ENCODE data around the gene SLC30A4. TPM values are rescaled to one million over a fixed set of nuclear protein-coding genes. Genes with fewer than 3 reads are reported as not detected.

The SLC30A4 gene
- total RNA-seq, 4 donors from 2014 or later = 11.7 to 69.3 (median 16.0) TPM

DNA sequence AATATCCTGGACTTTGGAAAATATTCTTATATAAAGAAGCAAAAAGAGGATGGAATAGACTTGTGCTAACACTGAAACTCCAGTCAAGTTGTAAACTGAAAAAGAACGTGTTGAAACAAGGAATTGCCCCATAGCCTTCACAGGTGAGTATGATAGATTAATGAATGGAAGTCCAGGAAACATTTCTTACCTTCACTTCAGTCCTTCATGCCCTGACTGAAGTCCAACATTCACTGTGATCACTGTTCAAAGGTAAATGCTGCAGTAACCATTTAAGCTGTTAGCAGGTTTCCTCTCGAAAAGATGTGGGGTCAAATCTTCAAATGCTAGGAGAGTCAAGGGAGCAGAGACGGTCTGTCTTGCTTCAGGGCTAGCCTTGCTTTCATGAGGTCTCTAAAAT, 46.1 kb downstream of the SLC30A4 start:
- H3K36me3 ChIP-seq = peaks cover 0 to 7% (median 2%) of the 10 kb centered on the region in 4 donors
- intact Hi-C loops (cut with DNase I; ENCODE audit: low total_unique reads) = no loop called here
- no peaks in the 10 kb centered on the region for H3K4me1 ChIP-seq
- no peak overlapping the region for H3K27ac ChIP-seq
- no peaks in the 10 kb centered on the region for H3K27me3 ChIP-seq
- 61 to 63% methylated on average over 3 of the region's 3 CpGs for WGBS, 2 donors (ENCODE audit: low coverage in 1 of 2)
- TF ChIP-seq POLR2A (IDR thresholded peaks at IDR 0.05) = no peak
- TF ChIP-seq EP300 (IDR thresholded peaks at IDR 0.05; ENCODE audit: low read depth) = no peak
- no peak for TF ChIP-seq POLR2AphosphoS5 (IDR thresholded peaks at IDR 0.05)
- TF ChIP-seq CTCF (IDR thresholded peaks at IDR 0.05) = no peak
- no peak overlapping the region for H3K4me3 ChIP-seq
- no peak for DNase-seq
- no peaks in the 10 kb centered on the region for H3K9me3 ChIP-seq
- in situ Hi-C loops (cut with MboI; ENCODE audit: low pct_ligation_motif_present in 1 of 4, low pct_unique_long_range_greater_than_20kb in 1 of 4, low sequenced_read_pairs in 3 of 4) = no loop called here

GRCh38 chr15:45474799-45475198, 47.8 kb downstream of the SLC30A4 start:
- H3K36me3 ChIP-seq = peaks cover 0 to 7% (median 2%) of the 10 kb centered on the region in 4 donors
- no peaks in the 10 kb centered on the region for H3K4me1 ChIP-seq
- H3K27me3 ChIP-seq = no peaks in the 10 kb centered on the region
- in situ Hi-C loops (cut with MboI; ENCODE audit: low pct_ligation_motif_present in 1 of 4, low pct_unique_long_range_greater_than_20kb in 1 of 4, low sequenced_read_pairs in 3 of 4) (loop anchor here in 2 of 4 donors (25.0 kb wide), 1 partner anchor 138 kb away; no protein-coding TSS in a partner anchor), intact Hi-C loops (cut with DNase I; ENCODE audit: low total_unique reads) (no loop called here)
- H3K9me3 ChIP-seq = no peaks in the 10 kb centered on the region
- no peak for DNase-seq
- no peak overlapping the region for H3K27ac ChIP-seq
- TF ChIP-seq EP300 (IDR thresholded peaks at IDR 0.05; ENCODE audit: low read depth) = no peak
- no peak overlapping the region for H3K4me3 ChIP-seq
- WGBS, 2 donors (ENCODE audit: low coverage in 1 of 2) = 88 to 90% methylated on average over 6 of the region's 6 CpGs

GRCh38 chr15:45473068-45473467, 49.5 kb downstream of the SLC30A4 start:
- Histone ChIP-seq H3K4me3 (no peak overlapping the region), H3K27ac (no peak overlapping the region), H3K27me3 (no peaks in the 10 kb centered on the region), H3K36me3 (peaks cover 0 to 4% (median 0%) of the 10 kb centered on the region in 4 donors), H3K9me3 (no peaks in the 10 kb centered on the region), H3K4me1 (no peaks in the 10 kb centered on the region)
- in situ Hi-C loops (cut with MboI; ENCODE audit: low pct_ligation_motif_present in 1 of 4, low pct_unique_long_range_greater_than_20kb in 1 of 4, low sequenced_read_pairs in 3 of 4) (loop anchor here in 2 of 4 donors (25.0 kb wide), 1 partner anchor 139 kb away; no protein-coding TSS in a partner anchor), intact Hi-C loops (cut with DNase I; ENCODE audit: low total_unique reads) (no loop called here)
- no peak for DNase-seq
- TF ChIP-seq EP300 (IDR thresholded peaks at IDR 0.05; ENCODE audit: low read depth) = no peak
- no peak for TF ChIP-seq POLR2A (IDR thresholded peaks at IDR 0.05)
- TF ChIP-seq CTCF (IDR thresholded peaks at IDR 0.05) = no peak
- no peak for TF ChIP-seq POLR2AphosphoS5 (IDR thresholded peaks at IDR 0.05)
- WGBS, 2 donors (ENCODE audit: low coverage in 1 of 2) = 58 to 64% methylated on average over 2 of the region's 2 CpGs

GRCh38 chr15:45471151-45471550, 51.4 kb downstream of the SLC30A4 start:
- Histone ChIP-seq H3K27me3 (no peaks in the 10 kb centered on the region), H3K4me3 (no peak overlapping the region), H3K27ac (no peak overlapping the region), H3K4me1 (no peaks in the 10 kb centered on the region), H3K9me3 (no peaks in the 10 kb centered on the region), H3K36me3 (no peaks in the 10 kb centered on the region)
- WGBS, 2 donors (ENCODE audit: low coverage in 1 of 2) = 80 to 86% methylated on average over 2 to 8 of the region's 8 CpGs
- TF ChIP-seq POLR2A (IDR thresholded peaks at IDR 0.05) = no peak
- no peak for TF ChIP-seq POLR2AphosphoS5 (IDR thresholded peaks at IDR 0.05)
- TF ChIP-seq EP300 (IDR thresholded peaks at IDR 0.05; ENCODE audit: low read depth) = no peak
- TF ChIP-seq CTCF (IDR thresholded peaks at IDR 0.05) = no peak
- intact Hi-C loops (cut with DNase I; ENCODE audit: low total_unique reads) (no loop called here), in situ Hi-C loops (cut with MboI; ENCODE audit: low pct_ligation_motif_present in 1 of 4, low pct_unique_long_range_greater_than_20kb in 1 of 4, low sequenced_read_pairs in 3 of 4) (loop anchor here in 2 of 4 donors (25.0 kb wide), 1 partner anchor 141 kb away; no protein-coding TSS in a partner anchor)
- DNase-seq = no peak

DNA sequence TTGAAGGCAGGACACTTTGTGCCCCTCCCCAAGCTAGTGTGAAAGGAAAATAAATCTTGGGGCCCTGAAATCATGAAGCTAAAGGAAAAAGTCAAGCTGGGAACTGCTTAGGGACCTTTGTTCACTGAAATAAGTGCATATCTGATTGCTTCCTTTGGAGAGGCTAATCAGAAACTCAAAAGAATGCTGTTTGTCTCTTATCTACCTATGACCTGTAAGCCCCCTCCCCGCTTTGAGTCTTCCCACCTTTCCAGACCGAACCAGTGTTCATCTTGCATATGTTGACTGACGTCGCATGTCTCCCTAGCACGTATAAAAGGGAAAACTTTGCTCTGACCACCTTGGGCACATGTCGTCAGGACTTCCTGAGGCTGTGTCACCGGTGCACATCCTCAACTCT, 53.1 kb downstream of the SLC30A4 start:
- in situ Hi-C loops (cut with MboI; ENCODE audit: low pct_ligation_motif_present in 1 of 4, low pct_unique_long_range_greater_than_20kb in 1 of 4, low sequenced_read_pairs in 3 of 4) = loop anchor here in 2 of 4 donors (25.0 kb wide), 1 partner anchor 143 kb away; no protein-coding TSS in a partner anchor
- intact Hi-C loops (cut with DNase I; ENCODE audit: low total_unique reads) = no loop called here
- H3K9me3 ChIP-seq = no peaks in the 10 kb centered on the region
- no peaks in the 10 kb centered on the region for H3K36me3 ChIP-seq
- no peak for DNase-seq
- TF ChIP-seq EP300 (IDR thresholded peaks at IDR 0.05; ENCODE audit: low read depth) (no peak), POLR2A (IDR thresholded peaks at IDR 0.05) (no peak), POLR2AphosphoS5 (IDR thresholded peaks at IDR 0.05) (no peak), CTCF (IDR thresholded peaks at IDR 0.05) (no peak)
- 60 to 67% methylated on average over 1 to 7 of the region's 7 CpGs for WGBS, 2 donors (ENCODE audit: low coverage in 1 of 2)
- no peaks in the 10 kb centered on the region for H3K4me1 ChIP-seq
- H3K27ac ChIP-seq = no peak overlapping the region
- H3K4me3 ChIP-seq = no peak overlapping the region
- no peaks in the 10 kb centered on the region for H3K27me3 ChIP-seq

All from transverse colon (tissue), 4 donors.